ENCODE measurements around the gene SLC5A6.
"Not testable (repeated sequence)": the region's sequence is repeated elsewhere in the genome, so short reads cannot be mapped to it uniquely, and the experiment has no call there.

- TF ChIP-seq CTCF (IDR thresholded peaks at IDR 0.05; ENCODE audit: low read depth, low read length); POLR2A (IDR thresholded peaks at IDR 0.05; ENCODE audit: extremely low read depth, insufficient read length); MAX (IDR thresholded peaks at IDR 0.05; ENCODE audit: low read depth, low read length); MYC (IDR thresholded peaks at IDR 0.05; ENCODE audit: low read depth, low read length): not testable (repeated sequence)
Measured at GRCh38 chr2:27195799-27196198, 16.3 kb downstream of the SLC5A6 start.

Measured in NB4 (cell line).